ENCODE measurements around the gene LITAF.

Gene LITAF

GRCh38 chr16:11550791-11551498 lies 35.8 kb downstream of the LITAF start:
- DNase-seq (ENCODE audit: low read depth) = no peak

GRCh38 chr16:11547118-11547916 lies 39.4 kb downstream of the LITAF start:
- no peak for DNase-seq (ENCODE audit: low read depth)

- DNase-seq (ENCODE audit: low read depth) = no peak
Measured at GRCh38 chr16:11546608-11547061, 40.1 kb downstream of the LITAF start.

GRCh38 chr16:11543661-11544393 lies 42.9 kb downstream of the LITAF start:
- no peak for DNase-seq (ENCODE audit: low read depth)

GRCh38 chr16:11542069-11542744 lies 44.5 kb downstream of the LITAF start:
- no peak for DNase-seq (ENCODE audit: low read depth)

- DNase-seq (ENCODE audit: low read depth) = no peak
Measured at GRCh38 chr16:11539641-11540050, 47.1 kb downstream of the LITAF start.

- DNase-seq (ENCODE audit: low read depth) = no peak
Measured at GRCh38 chr16:11538880-11539279, 47.8 kb downstream of the LITAF start.

- DNase-seq (ENCODE audit: low read depth) = no peak
Measured at GRCh38 chr16:11536104-11536866, 50.4 kb downstream of the LITAF start.

- no peak for DNase-seq (ENCODE audit: low read depth)
Measured at GRCh38 chr16:11535494-11535893, 51.2 kb downstream of the LITAF start.

GRCh38 chr16:11534262-11534661 lies 52.5 kb downstream of the LITAF start:
- no peak for DNase-seq (ENCODE audit: low read depth)

- DNase-seq (ENCODE audit: low read depth) = no peak
Measured at GRCh38 chr16:11533588-11533987, 53.1 kb downstream of the LITAF start.

GRCh38 chr16:11530171-11530940 lies 56.4 kb downstream of the LITAF start:
- no peak for DNase-seq (ENCODE audit: low read depth)

- DNase-seq (ENCODE audit: low read depth) = no peak
Measured at GRCh38 chr16:11529285-11529684, 57.4 kb downstream of the LITAF start.

GRCh38 chr16:11528053-11528452 lies 58.7 kb downstream of the LITAF start:
- no peak for DNase-seq (ENCODE audit: low read depth)

GRCh38 chr16:11526655-11527350 lies 59.9 kb downstream of the LITAF start:
- no peak for DNase-seq (ENCODE audit: low read depth)

GRCh38 chr16:11524098-11524760 lies 62.5 kb downstream of the LITAF start:
- DNase-seq (ENCODE audit: low read depth) = no peak

GRCh38 chr16:11521055-11521454 lies 65.7 kb downstream of the LITAF start:
- no peak for DNase-seq (ENCODE audit: low read depth)

GRCh38 chr16:11520442-11520841 lies 66.3 kb downstream of the LITAF start:
- DNase-seq (ENCODE audit: low read depth) = no peak

GRCh38 chr16:11517961-11518360 lies 68.8 kb downstream of the LITAF start:
- DNase-seq (ENCODE audit: low read depth) = no peak

Data from activated T-helper 9 cell treated with anti-CD3 and anti-CD28 coated beads, Interleukin-2, amount 50 U/mL, for 16 hours (primary cell).